Stimulated activated naive CD8-positive, alpha-beta T cell treated with anti-CD3 and anti-CD28 coated beads, Interleukin-15, Interleukin-2, amounts not matched to agents 100 U/mL and 50 U/mL, for 24 hours (primary cell): ENCODE data around the gene DNAJC18.
"Not testable (repeated sequence)": the region's sequence is repeated elsewhere in the genome, so short reads cannot be mapped to it uniquely, and the experiment has no call there.

ENCODE experiments used
- ATAC-seq: fragments of 150-1000 bp; cut with Tn5 transposase; one replicate; pipeline ENCODE4 v1.10.0; 2021
- DNase-seq: peaks from one replicate; pipeline ENCODE4 v3.0.0; 2021

DNAJC18 gene

GRCh38 chr5:139426203-139426885 lies 13.0 kb downstream of the DNAJC18 start:
- DNase-seq, result no peak

DNA sequence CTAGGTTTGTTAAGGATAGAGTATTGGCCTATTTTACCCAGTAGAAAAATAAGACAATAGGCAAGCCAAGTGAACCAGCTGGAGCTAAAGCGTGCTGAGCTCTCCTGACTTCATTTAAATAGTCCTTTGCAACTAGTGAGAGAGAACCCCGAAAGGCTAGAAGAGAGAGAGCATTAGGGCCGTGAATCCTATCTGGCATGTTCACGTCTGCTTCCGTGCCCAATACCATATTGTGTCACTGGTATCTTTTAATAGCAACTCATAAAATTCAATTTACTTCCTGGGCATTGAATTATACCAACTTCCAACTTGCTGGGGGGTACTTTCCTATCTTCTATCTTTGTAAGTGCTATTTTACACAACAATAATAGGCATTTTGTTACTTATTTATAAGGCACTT lies 13.8 kb downstream of the DNAJC18 start:
- DNase-seq, result no peak
- ATAC-seq, result no peak

More at GRCh38 chr5:139426203-139426885, 13.0 kb downstream of the DNAJC18 start:
- no peak for ATAC-seq

- DNase-seq (peak; percentile 51), ATAC-seq (peak; percentile 83)
Measured at GRCh38 chr5:139422307-139422893, 16.9 kb downstream of the DNAJC18 start.

- ATAC-seq, result no peak
Measured at GRCh38 chr5:139419226-139420192, 19.8 kb downstream of the DNAJC18 start.

GRCh38 chr5:139418793-139419192 lies 20.5 kb downstream of the DNAJC18 start:
- no peak for ATAC-seq
- DNase-seq, result no peak

More at GRCh38 chr5:139419226-139420192, 19.8 kb downstream of the DNAJC18 start:
- DNase-seq, result no peak

DNA sequence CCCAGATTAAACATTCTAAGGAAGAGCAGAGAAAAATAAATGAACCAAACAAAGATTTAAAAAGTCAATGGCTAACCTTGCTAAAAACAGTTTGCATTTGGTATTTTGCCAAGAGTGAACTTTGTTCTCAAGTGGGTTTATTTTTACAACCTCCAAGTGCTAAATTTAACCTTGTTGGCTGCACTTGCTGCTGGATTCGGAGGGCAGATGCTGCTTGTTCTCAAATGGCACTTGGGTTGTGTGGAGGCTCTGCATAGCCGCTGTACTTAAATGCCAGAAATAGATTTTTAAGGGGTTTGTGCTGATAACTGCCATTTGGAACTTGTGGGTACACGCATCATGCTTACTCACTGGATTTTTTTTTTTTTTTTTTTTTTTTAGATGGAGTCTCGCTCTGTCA lies 22.1 kb downstream of the DNAJC18 start:
- ATAC-seq (no peak), DNase-seq (no peak)

DNA sequence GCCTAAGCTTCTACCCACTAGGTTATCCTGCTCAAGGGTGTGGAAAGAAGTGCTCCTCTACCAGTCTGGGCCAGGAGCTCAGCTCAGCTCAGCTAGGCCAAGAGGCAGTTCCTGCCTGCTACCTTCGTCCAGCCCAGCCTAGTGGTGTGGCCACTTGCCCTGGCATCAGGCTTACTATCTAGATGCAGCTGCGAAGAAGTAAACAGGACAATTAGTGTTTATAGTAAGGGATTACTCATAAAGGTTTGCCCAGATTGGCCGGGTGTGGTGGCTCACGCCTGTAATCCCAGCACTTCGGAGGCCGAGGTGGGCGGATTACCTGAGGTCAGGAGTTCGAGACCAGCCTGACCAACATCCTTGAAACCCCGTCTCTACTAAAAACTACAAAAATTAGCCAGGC lies 22.7 kb downstream of the DNAJC18 start:
- no peak for ATAC-seq
- no peak for DNase-seq

GRCh38 chr5:139415869-139416268 lies 23.5 kb downstream of the DNAJC18 start:
- no peak for DNase-seq
- ATAC-seq, result no peak

DNA sequence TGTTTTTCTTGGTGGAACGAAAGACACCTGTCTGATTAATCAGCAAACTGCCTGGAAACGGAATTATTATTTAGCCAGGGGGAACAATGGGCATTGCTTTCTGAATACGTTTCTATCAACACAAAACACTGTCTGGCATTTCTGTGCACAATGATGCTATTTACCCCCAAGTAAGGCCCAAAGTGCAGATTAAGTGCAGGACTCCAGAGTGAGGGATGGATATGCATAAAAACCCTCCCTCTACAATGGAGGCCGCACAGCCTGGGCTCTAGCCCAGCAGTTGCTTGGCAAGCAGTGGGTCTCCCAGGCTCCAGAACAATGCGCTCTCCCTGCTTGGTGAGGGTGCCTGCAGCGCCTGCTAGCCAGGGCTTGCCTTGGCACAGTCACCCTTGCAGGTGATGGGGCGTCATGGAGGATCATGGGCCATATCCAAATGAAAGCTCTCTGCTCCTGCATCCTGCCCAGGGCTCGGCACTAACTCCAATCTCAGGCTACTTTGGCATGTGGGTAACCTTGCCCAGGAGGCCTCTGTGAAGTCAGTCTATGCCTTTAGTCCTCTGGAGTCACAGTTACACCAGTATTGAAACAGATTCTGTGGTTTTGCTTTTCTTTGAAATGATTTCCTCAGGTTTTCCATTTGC lies 24.0 kb downstream of the DNAJC18 start:
- peak; percentile 82 for ATAC-seq
- peak; percentile 53 for DNase-seq

GRCh38 chr5:139414581-139415130 lies 24.7 kb downstream of the DNAJC18 start:
- peak; percentile 58 for ATAC-seq
- DNase-seq, result peak; percentile 48

- DNase-seq, result peak; percentile 17
- peak; percentile 25 for ATAC-seq
Measured at GRCh38 chr5:139413963-139414362, 25.4 kb downstream of the DNAJC18 start.

DNA sequence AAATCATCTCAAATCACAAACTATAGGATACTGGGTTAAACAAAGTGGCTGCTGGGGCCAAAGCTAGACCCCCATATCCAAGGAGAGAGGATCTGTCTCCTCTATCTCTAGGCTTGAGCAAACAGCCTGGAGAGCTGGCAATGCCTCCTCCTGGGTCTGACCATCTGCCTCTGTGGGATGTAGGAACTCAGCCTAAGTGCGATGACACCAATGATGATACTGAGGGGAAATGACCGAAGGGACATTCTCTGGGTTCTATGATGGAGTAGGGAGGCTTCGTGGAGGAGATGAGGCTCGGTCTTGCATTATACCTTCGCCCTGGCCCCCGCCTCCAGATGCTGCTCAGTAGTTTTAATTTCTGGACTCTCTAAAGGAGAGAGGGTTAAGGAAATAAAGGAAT lies 26.2 kb downstream of the DNAJC18 start:
- no peak for DNase-seq

DNA sequence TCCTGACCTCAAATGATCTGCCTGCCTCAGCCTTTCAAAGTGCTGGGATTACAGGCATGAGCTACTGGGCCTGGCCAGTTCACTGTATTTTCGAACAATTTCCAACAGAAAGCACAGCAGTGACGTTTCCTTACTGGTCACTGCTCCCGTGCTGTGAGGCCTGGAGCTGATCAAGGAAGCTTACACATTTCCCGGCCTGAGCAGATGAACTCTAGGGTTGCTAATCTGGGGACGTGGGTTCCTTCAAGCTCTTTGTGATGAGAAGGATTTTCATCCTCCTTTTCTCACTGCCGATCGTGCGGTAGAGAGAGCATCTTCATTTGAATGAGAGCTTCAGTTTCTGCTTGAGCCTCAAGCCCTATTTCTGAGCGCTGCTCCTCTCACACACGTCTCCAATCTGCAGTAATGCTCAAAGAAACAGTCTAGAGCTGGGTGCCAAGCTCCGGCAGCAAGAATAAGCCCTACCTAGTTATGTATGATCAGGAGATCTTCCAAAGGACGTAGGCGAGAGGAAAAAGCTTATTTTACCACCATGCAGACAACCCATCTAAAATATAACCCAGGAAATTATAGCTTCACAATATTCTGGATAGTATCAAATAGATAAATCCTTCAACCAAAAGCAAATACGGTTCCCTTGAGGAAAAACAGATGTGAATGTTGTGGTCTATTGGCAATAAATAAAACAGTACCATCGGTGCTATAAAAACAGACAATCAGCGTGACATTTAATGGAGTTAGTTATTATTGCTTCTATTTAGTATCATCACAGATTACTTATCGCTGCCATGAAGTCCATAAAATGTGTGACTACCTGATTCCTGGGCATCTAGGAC lies 28.1 kb downstream of the DNAJC18 start:
- ATAC-seq, result no peak

More for the DNA sequence above, 26.2 kb downstream of the DNAJC18 start:
- no peak for ATAC-seq

DNA sequence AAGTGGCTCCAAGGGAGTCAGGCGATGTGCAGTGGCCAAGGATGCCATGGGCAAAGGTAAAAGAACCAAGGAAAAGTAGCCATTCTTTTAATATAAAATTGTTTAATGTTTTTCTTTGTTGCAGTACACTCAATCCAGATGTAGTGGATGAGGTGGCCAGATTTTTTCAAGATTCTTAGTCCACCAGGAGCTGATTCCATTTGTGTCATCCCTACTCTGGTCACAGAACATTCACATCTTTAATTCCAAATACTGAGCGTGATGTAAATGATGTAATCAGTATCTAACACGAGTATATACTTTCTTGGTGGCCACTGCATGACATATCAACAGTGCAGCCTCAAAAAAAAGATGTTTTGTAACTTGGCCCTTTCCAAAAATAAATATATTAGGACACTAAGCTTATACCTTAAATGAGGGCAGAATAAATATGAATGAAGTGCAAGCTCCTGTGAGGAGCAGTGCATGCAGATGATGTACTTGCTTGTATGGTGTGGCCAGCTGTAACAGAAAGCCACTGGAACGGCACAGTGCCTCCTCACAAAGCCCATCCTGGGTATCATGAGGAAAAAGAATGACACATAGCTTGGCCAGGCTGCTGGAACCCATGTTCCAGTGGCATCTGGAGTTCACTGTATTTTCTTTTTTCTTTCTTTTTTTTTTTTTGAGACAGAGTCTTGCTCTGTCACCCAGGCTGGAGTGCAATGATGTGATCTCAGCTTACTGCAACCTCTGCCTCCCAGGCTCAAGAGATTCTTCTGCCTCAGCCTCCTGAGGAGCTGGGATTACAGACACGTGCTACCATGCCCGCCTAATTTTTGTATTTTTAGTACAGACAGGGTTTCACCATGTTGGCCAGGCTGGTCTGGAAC lies 29.0 kb downstream of the DNAJC18 start:
- ATAC-seq, result no peak
- DNase-seq, result no peak

More for the DNA sequence above, 28.1 kb downstream of the DNAJC18 start:
- no peak for DNase-seq

DNA sequence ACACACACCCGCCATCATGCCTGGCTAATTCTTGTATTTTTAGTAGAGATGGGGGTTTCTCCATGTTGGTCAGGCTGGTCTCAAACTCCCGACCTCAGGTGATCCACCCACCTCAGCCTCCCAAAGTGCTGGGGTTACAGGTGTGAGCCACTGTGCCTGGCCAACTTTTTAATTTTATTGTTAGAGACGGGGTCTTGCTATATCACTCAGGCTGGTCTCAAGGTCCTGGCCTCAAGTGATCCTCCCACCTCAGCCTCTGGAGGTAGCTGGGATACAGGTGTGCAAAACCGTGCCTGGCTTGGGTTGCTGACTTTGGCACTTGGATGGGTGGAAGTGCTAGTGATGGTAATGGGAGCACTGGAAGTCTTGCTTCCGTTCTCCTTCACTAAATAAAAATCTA lies 30.2 kb downstream of the DNAJC18 start:
- not testable (repeated sequence) for DNase-seq, ATAC-seq

GRCh38 chr5:139408191-139408590 lies 31.1 kb downstream of the DNAJC18 start:
- ATAC-seq, result no peak

GRCh38 chr5:139407517-139407916 lies 31.8 kb downstream of the DNAJC18 start:
- DNase-seq (no peak), ATAC-seq (no peak)

More at GRCh38 chr5:139408191-139408590, 31.1 kb downstream of the DNAJC18 start:
- DNase-seq, result no peak

DNA sequence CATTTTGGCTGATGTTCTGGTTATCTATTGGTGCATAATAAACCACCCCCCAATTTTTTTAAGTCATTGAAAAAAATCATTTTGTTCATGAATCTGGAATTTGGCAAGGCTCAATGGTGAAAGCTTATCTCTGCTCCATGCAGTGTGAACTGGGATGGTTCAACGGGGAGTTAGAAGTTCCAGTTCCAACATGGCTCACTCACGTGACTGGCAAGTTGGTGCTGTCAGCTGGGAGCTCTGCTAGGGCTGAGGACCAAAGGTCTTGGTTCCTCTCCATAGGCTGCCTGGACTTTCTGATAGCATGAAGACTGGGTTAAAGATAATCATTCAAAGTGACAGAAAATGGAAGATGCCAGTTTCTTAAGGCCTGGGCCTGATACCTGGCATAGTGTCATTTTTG lies 32.4 kb downstream of the DNAJC18 start:
- no peak for ATAC-seq
- no peak for DNase-seq

- DNase-seq (no peak), ATAC-seq (no peak)
Measured at GRCh38 chr5:139404484-139404840, 34.9 kb downstream of the DNAJC18 start.
